ENCODE results near the gene SRRD. TPM values are rescaled to one million over a fixed set of nuclear protein-coding genes. Genes with fewer than 3 reads are reported as not detected.

Gene SRRD
- total RNA-seq, 1 donor from 2014 or later, result 32.0 TPM

GRCh38 chr22:26542831-26543230, 59.2 kb downstream of the SRRD start:
- H3K4me3 Mint-ChIP-seq, result no peak overlapping the region

More at GRCh38 chr22:26542831-26543230, 59.2 kb downstream of the SRRD start:
- ChIA-PET POLR2A (interaction anchor here (0.6 kb wide), 1 partner anchor 48 kb away, joined by 7 read pairs; no protein-coding TSS in a partner anchor), CTCF (no interaction called here)
- peak overlapping the region; percentile 72 for H3K27ac Mint-ChIP-seq
- H3K9me3 Mint-ChIP-seq, result no peaks in the 10 kb centered on the region
- H3K27me3 Mint-ChIP-seq, result no peaks in the 10 kb centered on the region
- TF ChIP-seq CTCF (IDR thresholded peaks at IDR 0.05), result no peak
- intact Hi-C loops (cut with micrococcal nuclease), result no loop called here
- ATAC-seq (ENCODE audit: low read depth) (peak; percentile 21), DNase-seq (no peak)
- peaks cover 32% of the 10 kb centered on the region for H3K4me1 Mint-ChIP-seq
- peaks cover 29% of the 10 kb centered on the region for H3K36me3 Mint-ChIP-seq (ENCODE audit: low read depth)

Other genes starting within 250 kb of the SRRD start
- gene ASPHD2, start 54.6 kb upstream of the SRRD start, total RNA-seq, result 15.5 TPM in 2 replicates
- 45.3 and 51.6 TPM in 2 replicates for gene HPS4, start 94 bp upstream of the SRRD start, total RNA-seq
- 59.0 and 62.8 TPM in 2 replicates for gene TFIP11, start 28.6 kb downstream of the SRRD start, total RNA-seq
- gene TPST2, start 106.3 kb downstream of the SRRD start, total RNA-seq, result 10.4 and 11.0 TPM in 2 replicates
- gene CRYBB1, start 134.2 kb downstream of the SRRD start, total RNA-seq, result not detected in 2 replicates
- gene CRYBA4, start 138.1 kb downstream of the SRRD start, total RNA-seq, result not detected in 2 replicates
- gene MIAT, start 173.7 kb downstream of the SRRD start, total RNA-seq, result 6.6 and 7.3 TPM in 2 replicates

All from activated B cell treated with CpG ODN at 0.5 μM for 24 hours (primary cell).